Activated CD4-positive, alpha-beta T cell treated with anti-CD3 and anti-CD28 coated beads, Interleukin-2, amount 50 U/mL, for 16 hours (primary cell): ENCODE data around the gene STK17A.
"Not testable (repeated sequence)": the region's sequence is repeated elsewhere in the genome, so short reads cannot be mapped to it uniquely, and the experiment has no call there.

Experiments used
- DNase-seq: peaks from one replicate; pipeline ENCODE4 v3.0.0-alpha.2; 2020

The STK17A gene

GRCh38 chr7:43602256-43602655 is 19.3 kb downstream of the STK17A start:
- DNase-seq = no peak

- no peak for DNase-seq
Observed at GRCh38 chr7:43604251-43604650, 21.3 kb downstream of the STK17A start.

GRCh38 chr7:43609097-43609496 is 26.2 kb downstream of the STK17A start:
- DNase-seq = no peak

DNA sequence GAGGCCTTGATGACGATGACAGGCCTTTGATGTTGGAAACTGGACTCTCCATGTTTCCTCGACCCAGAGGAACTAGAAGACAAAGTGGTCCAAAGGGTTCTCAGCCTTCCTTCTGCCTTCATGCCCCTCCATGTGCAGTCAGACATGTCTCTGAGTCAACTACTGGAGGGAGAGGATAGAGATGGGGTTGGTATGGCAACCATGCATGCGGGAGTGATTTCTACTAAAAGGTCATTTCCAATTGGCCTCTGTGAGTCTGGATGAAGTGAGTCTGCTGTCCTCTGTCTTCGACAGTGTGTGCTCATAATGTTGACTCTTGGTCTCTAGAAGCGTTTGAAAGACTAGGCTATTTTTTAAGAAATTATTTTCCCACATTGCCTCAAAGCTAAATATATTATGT is 29.2 kb downstream of the STK17A start:
- DNase-seq = no peak

DNA sequence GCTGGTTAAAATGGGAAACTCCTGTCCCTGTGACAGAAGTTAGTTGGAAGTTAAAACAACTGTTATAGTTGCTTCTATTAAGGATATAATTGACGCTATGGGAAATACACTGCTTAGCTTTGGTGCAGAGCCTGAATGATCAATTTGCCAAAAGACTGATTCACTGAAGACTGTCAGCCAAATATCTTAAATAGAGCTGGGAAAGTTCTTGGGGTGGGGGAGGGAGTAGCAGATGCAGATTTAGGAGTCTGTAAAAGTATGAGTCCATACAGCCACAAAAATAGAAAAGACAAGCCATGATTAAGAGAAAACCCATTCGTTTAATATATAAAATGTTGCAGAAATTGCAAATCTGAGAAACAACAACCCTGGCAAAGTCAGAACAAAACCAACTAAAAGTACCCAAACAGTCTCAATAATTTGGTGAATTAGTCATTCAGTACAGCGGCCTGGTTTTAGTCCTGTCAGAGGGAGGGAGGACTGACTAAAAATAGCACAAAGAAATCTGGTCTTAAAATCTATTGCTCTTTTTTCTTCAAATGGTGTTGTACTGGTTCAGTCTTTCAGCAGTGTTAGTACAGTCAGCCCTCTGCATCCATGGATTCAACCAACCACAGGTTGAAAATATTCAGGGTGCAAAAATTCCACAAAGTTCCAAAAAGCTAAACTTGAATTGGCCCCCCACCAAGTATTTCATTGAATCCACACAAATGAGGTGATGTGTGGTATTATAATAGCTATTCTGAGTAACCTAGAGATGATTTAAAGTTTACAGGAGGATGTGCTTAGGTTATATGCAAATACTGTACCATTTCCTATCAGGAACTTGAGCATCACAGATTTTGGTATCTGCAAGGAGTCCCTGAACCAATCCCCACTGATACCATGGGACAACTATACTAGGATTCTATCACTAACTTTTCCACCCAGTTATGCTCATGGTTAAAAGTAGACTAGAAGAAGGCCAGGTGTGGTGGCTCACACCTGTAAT is 30.0 kb downstream of the STK17A start:
- DNase-seq = peak; percentile 86

- no peak for DNase-seq
Observed at GRCh38 chr7:43615558-43616145, 32.7 kb downstream of the STK17A start.

- no peak for DNase-seq
Observed at GRCh38 chr7:43616977-43617376, 34.1 kb downstream of the STK17A start.

DNA sequence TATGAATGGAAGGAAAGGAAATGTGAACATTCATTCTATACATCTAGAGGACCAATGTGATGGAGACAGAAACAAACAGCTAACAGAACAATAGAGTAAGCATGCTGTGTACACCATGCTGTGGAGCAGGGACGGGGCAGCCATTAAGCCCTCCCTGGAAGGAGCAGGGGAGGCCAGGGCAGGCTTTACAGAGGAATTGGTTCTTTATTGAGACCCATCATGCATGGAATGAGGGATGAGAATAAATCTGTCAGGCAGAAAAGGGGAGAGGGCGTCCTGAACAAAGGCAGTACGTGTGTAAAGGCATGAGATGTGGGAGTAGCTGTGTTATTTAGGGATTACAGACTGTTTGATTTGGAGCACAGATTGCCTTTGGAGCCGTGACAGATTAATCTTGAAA is 35.2 kb downstream of the STK17A start:
- no peak for DNase-seq

DNA sequence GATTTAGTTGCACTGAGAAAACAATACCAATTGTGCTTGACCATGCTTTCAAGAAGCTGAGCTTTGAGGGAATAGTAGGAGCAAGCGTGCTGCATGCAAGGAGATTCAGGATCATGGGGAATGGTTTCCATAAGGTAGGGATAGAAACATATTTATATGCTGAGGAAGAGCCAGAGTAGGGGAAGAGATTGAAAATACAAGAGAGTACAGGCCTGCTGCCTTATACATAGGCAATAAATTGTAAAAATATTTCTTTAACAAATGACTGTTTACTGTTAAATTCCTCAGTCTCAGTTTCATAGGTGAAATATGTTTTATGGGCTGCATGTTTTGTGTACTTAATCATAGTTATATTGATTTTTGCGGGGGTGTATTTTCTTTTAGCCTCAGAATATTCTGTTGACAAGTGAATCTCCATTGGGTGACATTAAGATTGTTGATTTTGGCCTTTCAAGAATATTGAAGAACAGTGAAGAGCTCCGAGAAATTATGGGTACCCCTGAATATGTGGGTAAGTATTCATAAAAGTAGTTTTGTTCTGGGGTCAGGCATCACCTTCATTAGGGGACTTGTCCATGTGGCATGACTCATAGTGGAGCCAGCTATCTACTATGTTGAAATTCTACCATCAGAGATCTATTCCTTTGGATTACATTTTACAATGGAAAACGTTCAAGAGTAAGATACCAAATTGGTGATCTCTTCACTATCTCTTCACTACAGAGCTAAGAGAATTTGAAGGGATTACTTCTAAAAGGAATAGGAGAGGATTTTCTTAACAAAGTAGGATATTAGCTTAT is 36.5 kb downstream of the STK17A start:
- DNase-seq = no peak

DNA sequence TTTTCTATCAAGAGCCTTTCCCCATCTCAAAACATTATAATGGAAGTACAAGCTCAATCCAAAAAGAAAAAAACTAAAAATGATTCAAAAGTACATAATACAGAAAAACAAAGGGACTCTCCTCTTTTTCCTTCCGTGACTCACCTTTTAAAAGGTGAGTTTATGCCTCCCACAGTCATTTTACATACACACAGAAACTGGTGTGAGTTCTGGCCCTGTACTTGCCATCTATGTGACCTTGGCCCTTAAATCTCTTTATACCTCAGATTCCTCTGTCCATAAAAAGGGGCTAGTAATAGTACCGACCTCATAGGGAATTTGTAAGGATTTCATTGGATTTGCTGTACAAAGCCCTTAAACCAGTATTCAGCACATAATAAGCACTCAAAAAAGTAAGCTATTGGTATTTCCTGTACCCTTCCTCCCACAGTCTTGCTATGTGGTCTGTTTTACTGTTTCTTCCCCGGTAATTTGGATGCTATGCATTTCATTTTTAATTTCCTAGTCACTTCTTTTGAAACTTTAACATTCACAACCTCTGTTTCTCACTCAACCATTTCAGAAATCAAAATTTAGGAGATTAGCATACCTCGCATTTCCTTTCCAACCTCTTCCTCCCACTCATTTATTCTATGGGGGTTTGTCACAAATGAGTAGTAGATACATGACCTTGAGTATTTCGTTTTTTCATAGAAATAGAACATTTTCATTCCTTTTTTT is 39.0 kb downstream of the STK17A start:
- peak; percentile 58 for DNase-seq

DNA sequence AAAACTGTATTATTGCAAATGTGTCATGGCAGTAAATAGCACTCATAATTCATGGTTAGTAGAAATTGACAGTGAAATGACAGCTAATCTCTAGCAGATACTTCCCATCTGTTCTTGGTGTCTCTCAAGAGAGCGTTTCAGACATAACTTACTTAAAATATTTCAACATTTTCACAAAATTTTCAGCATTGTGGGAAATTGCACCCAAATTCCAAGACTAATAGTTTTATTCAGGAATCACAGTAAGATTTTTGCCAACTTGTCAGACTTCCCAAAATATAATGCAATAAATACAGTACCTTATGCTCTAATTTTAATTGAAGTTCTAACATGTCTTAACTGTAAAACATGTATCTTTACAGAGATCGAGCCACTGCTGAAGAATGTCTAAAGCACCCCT is 41.2 kb downstream of the STK17A start:
- DNase-seq = no peak

DNA sequence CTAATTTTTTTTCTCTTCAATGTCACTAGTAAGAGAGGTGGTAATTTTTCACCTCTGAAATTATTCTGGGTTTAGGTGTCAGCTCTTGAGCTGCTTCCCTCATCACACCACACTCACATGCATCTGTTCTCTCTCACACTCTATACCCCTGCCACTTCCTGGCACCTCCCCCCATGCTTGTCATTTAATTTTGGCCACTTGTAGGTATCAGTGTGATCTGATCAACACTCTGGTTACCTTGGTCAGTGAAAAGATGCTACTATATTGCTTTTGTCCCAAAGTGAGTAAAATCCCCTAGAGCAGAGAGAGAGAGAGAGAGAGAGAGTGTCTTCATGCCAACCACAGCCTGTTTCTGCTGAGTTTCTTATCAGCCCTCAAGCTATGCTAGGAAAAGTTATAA is 42.5 kb downstream of the STK17A start:
- DNase-seq = peak; percentile 77

- no peak for DNase-seq
Observed at GRCh38 chr7:43625980-43626379, 43.1 kb downstream of the STK17A start.

GRCh38 chr7:43626695-43627094 is 43.8 kb downstream of the STK17A start:
- no peak for DNase-seq

- not testable (repeated sequence) for DNase-seq
Observed at GRCh38 chr7:43627798-43628197, 44.9 kb downstream of the STK17A start.

DNA sequence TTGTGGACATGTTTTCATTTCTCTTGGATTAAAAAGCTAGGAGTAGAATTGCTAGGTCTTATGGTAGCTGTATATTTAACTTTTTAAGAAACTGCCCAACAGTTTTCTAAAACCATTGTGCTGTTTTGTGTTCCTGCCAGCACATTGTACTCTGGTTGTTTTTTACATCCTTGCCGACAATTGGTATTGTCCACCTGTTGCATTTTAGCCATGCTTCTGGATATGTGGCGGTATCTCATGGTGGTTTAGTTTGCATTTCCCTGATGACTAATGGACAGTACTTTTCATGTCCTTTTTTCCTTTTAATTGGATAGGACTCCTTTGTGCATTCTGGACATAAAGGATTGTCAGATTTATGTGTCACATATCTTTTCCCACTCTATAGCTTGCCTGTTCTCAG is 45.5 kb downstream of the STK17A start:
- no peak for DNase-seq

- DNase-seq = no peak
Observed at GRCh38 chr7:43629857-43630256, 46.9 kb downstream of the STK17A start.

GRCh38 chr7:43630482-43630881 is 47.6 kb downstream of the STK17A start:
- DNase-seq = no peak

GRCh38 chr7:43631559-43631958 is 48.7 kb downstream of the STK17A start:
- no peak for DNase-seq

GRCh38 chr7:43632746-43633145 is 49.8 kb downstream of the STK17A start:
- DNase-seq = no peak

- no peak for DNase-seq
Observed at GRCh38 chr7:43634384-43634783, 51.5 kb downstream of the STK17A start.

DNA sequence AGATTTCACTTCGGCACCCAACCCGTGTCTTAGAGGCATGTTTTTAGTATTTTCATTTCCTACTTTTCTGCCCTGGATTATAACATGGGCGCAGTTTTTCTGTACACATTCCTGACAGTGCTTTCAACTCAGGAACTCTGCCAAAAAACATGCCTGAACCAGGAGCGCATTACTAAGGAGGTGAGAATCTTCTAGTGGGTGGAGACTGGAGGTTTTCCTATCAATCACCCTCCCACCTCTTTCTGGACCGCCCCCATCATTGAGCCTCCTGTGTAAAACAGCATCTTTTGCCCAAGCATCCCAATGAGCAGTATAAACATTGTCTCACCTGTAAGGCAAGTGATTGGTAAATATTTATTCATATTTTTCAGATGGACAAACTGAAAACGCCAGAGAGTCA is 53.2 kb downstream of the STK17A start:
- no peak for DNase-seq
